Activated CD4-positive, alpha-beta T cell treated with anti-CD3 and anti-CD28 coated beads for 48 hours (primary cell): Measurements from ENCODE around the gene CUEDC1.

Source experiments
- DNase-seq: peaks from one replicate; pipeline ENCODE4 v3.0.0-alpha.2; 2020

The CUEDC1 gene

GRCh38 chr17:57957120-57957850 is 2.1 kb upstream of the CUEDC1 start:
- no peak for DNase-seq

GRCh38 chr17:57956291-57957119 is 1.3 kb upstream of the CUEDC1 start:
- peak; percentile 40 for DNase-seq

- no peak for DNase-seq
Observed at GRCh38 chr17:57954397-57955182, 622 bp downstream of the CUEDC1 start.

GRCh38 chr17:57953705-57954396 is 1.4 kb downstream of the CUEDC1 start:
- DNase-seq, result no peak

GRCh38 chr17:57953219-57953618 is 2.0 kb downstream of the CUEDC1 start:
- DNase-seq, result no peak

- DNase-seq, result no peak
Observed at GRCh38 chr17:57949649-57950048, 5.6 kb downstream of the CUEDC1 start.

GRCh38 chr17:57948555-57949420 is 6.4 kb downstream of the CUEDC1 start:
- DNase-seq, result no peak

GRCh38 chr17:57948169-57948554 is 7.0 kb downstream of the CUEDC1 start:
- DNase-seq, result no peak

- no peak for DNase-seq
Observed at GRCh38 chr17:57947369-57947768, 7.8 kb downstream of the CUEDC1 start.

GRCh38 chr17:57946798-57947358 is 8.3 kb downstream of the CUEDC1 start:
- DNase-seq, result peak; percentile 46

GRCh38 chr17:57945996-57946797 is 9.0 kb downstream of the CUEDC1 start:
- DNase-seq, result no peak

GRCh38 chr17:57944908-57945307 is 10.3 kb downstream of the CUEDC1 start:
- DNase-seq, result no peak

- DNase-seq, result no peak
Observed at GRCh38 chr17:57943645-57944044, 11.6 kb downstream of the CUEDC1 start.

- DNase-seq, result no peak
Observed at GRCh38 chr17:57943140-57943539, 12.1 kb downstream of the CUEDC1 start.

GRCh38 chr17:57941384-57942370 is 13.5 kb downstream of the CUEDC1 start:
- DNase-seq, result no peak

- peak; percentile 45 for DNase-seq
Observed at GRCh38 chr17:57940653-57941329, 14.4 kb downstream of the CUEDC1 start.

GRCh38 chr17:57940231-57940630 is 15.0 kb downstream of the CUEDC1 start:
- no peak for DNase-seq

GRCh38 chr17:57939797-57940196 is 15.4 kb downstream of the CUEDC1 start:
- DNase-seq, result peak; percentile 18

- DNase-seq, result no peak
Observed at GRCh38 chr17:57938061-57938502, 17.1 kb downstream of the CUEDC1 start.
